ENCODE results near the gene ICE2. TPM values are rescaled to one million over a fixed set of nuclear protein-coding genes. Genes with fewer than 3 reads are reported as not detected.

The ICE2 gene
- total and polyA plus RNA-seq, 2 of the 8 experiments (the other 6 are each of a cell fraction or from before 2014, with no cell fraction given), result 40.0 to 87.3 TPM

DNA sequence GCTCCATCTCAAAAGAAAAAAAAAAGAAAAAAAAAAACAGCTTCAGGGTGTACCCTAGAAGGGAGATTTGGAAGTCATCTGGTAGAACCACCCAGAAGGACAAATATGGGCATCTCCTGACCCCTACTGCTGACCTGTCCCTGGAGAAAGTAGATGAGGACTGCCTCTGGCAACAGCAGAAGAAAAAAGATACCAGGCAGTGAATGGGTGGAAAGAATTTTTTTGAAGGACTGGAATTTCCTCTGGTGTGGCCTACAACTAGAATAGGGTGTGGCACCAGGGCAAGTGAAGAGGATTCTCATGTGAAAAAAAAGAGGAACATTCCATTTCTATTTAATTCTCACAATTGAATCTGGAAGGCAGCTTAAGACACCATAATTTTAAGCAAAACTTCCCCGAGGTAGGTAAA is 84.2 kb downstream of the ICE2 start (continued):
- TF ChIP-seq, protein P1, sequence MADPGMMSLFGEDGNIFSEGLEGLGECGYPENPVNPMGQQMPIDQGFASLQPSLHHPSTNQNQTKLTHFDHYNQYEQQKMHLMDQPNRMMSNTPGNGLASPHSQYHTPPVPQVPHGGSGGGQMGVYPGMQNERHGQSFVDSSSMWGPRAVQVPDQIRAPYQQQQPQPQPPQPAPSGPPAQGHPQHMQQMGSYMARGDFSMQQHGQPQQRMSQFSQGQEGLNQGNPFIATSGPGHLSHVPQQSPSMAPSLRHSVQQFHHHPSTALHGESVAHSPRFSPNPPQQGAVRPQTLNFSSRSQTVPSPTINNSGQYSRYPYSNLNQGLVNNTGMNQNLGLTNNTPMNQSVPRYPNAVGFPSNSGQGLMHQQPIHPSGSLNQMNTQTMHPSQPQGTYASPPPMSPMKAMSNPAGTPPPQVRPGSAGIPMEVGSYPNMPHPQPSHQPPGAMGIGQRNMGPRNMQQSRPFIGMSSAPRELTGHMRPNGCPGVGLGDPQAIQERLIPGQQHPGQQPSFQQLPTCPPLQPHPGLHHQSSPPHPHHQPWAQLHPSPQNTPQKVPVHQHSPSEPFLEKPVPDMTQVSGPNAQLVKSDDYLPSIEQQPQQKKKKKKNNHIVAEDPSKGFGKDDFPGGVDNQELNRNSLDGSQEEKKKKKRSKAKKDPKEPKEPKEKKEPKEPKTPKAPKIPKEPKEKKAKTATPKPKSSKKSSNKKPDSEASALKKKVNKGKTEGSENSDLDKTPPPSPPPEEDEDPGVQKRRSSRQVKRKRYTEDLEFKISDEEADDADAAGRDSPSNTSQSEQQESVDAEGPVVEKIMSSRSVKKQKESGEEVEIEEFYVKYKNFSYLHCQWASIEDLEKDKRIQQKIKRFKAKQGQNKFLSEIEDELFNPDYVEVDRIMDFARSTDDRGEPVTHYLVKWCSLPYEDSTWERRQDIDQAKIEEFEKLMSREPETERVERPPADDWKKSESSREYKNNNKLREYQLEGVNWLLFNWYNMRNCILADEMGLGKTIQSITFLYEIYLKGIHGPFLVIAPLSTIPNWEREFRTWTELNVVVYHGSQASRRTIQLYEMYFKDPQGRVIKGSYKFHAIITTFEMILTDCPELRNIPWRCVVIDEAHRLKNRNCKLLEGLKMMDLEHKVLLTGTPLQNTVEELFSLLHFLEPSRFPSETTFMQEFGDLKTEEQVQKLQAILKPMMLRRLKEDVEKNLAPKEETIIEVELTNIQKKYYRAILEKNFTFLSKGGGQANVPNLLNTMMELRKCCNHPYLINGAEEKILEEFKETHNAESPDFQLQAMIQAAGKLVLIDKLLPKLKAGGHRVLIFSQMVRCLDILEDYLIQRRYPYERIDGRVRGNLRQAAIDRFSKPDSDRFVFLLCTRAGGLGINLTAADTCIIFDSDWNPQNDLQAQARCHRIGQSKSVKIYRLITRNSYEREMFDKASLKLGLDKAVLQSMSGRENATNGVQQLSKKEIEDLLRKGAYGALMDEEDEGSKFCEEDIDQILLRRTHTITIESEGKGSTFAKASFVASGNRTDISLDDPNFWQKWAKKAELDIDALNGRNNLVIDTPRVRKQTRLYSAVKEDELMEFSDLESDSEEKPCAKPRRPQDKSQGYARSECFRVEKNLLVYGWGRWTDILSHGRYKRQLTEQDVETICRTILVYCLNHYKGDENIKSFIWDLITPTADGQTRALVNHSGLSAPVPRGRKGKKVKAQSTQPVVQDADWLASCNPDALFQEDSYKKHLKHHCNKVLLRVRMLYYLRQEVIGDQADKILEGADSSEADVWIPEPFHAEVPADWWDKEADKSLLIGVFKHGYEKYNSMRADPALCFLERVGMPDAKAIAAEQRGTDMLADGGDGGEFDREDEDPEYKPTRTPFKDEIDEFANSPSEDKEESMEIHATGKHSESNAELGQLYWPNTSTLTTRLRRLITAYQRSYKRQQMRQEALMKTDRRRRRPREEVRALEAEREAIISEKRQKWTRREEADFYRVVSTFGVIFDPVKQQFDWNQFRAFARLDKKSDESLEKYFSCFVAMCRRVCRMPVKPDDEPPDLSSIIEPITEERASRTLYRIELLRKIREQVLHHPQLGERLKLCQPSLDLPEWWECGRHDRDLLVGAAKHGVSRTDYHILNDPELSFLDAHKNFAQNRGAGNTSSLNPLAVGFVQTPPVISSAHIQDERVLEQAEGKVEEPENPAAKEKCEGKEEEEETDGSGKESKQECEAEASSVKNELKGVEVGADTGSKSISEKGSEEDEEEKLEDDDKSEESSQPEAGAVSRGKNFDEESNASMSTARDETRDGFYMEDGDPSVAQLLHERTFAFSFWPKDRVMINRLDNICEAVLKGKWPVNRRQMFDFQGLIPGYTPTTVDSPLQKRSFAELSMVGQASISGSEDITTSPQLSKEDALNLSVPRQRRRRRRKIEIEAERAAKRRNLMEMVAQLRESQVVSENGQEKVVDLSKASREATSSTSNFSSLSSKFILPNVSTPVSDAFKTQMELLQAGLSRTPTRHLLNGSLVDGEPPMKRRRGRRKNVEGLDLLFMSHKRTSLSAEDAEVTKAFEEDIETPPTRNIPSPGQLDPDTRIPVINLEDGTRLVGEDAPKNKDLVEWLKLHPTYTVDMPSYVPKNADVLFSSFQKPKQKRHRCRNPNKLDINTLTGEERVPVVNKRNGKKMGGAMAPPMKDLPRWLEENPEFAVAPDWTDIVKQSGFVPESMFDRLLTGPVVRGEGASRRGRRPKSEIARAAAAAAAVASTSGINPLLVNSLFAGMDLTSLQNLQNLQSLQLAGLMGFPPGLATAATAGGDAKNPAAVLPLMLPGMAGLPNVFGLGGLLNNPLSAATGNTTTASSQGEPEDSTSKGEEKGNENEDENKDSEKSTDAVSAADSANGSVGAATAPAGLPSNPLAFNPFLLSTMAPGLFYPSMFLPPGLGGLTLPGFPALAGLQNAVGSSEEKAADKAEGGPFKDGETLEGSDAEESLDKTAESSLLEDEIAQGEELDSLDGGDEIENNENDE (IDR thresholded peaks at IDR 0.05; ENCODE audit: insufficient replicate concordance, low read length), result no peak
- TF ChIP-seq SRF (IDR thresholded peaks at IDR 0.05; ENCODE audit: low read depth, low read length), result no peak
- no peak for TF ChIP-seq RFX5 (IDR thresholded peaks at IDR 0.05; ENCODE audit: borderline replicate concordance, low read depth, low read length)
- TF ChIP-seq KDM4A (IDR thresholded peaks at IDR 0.05; ENCODE audit: low read depth, low read length, severe bottlenecking), result no peak
- no peak for TF ChIP-seq SP1 (IDR thresholded peaks at IDR 0.05; ENCODE audit: low read depth, low read length)
- no peak for TF ChIP-seq SUZ12 (IDR thresholded peaks at IDR 0.05; ENCODE audit: low read length)

All from H1 (cell line).